ENCODE measurements around the gene PPP2R5A.

DNA sequence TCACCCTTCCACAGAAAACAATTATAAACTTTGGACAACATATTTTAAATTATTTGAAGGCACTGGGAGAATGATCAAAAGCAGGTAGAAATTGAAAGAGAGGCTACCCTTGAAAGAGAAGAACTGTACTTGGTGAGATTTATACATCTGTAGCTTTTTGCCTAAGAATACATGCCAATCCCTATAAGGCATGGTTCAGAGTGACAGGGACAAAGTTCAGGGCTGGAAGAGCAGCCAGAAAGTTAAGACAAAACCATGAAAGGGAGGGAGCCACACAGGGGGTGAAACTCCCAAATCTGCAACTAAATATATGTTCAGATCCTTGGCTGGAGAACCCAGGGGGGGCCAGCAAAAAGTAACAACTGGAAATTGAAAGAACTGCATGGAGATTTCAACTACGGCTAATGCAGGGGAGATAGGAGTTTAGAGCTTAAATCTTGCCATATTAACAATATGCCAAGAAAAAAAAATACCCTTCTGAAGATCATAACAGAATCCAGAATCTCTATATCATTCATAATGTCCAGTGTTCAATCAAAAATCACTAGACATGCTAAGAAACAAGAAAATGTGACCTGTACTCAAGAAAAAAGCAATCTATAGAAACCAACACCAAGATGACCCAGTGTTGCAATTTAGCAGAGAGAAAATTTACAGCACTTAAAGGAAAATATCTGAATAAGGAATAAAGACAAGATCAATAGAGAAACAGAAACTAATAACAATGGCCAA is 103.9 kb downstream of the PPP2R5A start:
- TF ChIP-seq, protein P1, sequence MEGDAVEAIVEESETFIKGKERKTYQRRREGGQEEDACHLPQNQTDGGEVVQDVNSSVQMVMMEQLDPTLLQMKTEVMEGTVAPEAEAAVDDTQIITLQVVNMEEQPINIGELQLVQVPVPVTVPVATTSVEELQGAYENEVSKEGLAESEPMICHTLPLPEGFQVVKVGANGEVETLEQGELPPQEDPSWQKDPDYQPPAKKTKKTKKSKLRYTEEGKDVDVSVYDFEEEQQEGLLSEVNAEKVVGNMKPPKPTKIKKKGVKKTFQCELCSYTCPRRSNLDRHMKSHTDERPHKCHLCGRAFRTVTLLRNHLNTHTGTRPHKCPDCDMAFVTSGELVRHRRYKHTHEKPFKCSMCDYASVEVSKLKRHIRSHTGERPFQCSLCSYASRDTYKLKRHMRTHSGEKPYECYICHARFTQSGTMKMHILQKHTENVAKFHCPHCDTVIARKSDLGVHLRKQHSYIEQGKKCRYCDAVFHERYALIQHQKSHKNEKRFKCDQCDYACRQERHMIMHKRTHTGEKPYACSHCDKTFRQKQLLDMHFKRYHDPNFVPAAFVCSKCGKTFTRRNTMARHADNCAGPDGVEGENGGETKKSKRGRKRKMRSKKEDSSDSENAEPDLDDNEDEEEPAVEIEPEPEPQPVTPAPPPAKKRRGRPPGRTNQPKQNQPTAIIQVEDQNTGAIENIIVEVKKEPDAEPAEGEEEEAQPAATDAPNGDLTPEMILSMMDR (IDR thresholded peaks at IDR 0.05; ENCODE audit: borderline replicate concordance, extremely low read depth, low read length, poor library complexity, severe bottlenecking) = no peak
- TF ChIP-seq EZH2 (IDR thresholded peaks at IDR 0.05; ENCODE audit: borderline replicate concordance, low read depth, low read length, severe bottlenecking) = no peak

Measured in DND-41 (cell line).